Keratinocyte (primary cell): ENCODE measurements around the gene LIN28B. TPM values are rescaled to one million over a fixed set of nuclear protein-coding genes. Genes with fewer than 3 reads are reported as not detected.

Source experiments
- DNase-seq: peaks from one replicate; pipeline ENCODE4 v3.0.0-alpha.2; 2011; ENCODE audit warnings: low read depth, missing footprints, low spot score
- FAIRE-seq: peaks from 2 replicates; lab custom pipeline; 2011; peaks lifted over from hg19 to GRCh38; lab: Jason Lieb, UNC
- H2AFZ ChIP-seq: 2 replicates; pipeline ENCODE4 v1.6.0; 2012; ENCODE audit warnings: low read length, control low read depth, inconsistent platforms; ENCODE audit not compliant: control insufficient read depth
- H3K27ac ChIP-seq: 2 replicates; pipeline ENCODE4 v1.5.1; 2011; ENCODE audit warnings: low read length; ENCODE audit not compliant: control insufficient read depth, insufficient read depth
- H3K27me3 ChIP-seq: 3 replicates; pipeline ENCODE4 v1.6.0; 2011; ENCODE audit warnings: low read length; ENCODE audit not compliant: control insufficient read depth, insufficient read depth; ENCODE audit errors: extremely low read depth
- H3K36me3 ChIP-seq, 2 experiments: 2 replicates in 1 of 2; 3 replicates in 1 of 2; pipeline ENCODE4 v1.5.1; 2011; ENCODE audit warnings: low read length in 2 of 2, mild to moderate bottlenecking in 1 of 2; ENCODE audit not compliant: control insufficient read depth in 2 of 2, insufficient read depth in 2 of 2; ENCODE audit errors: extremely low read depth in 1 of 2
- H3K4me1 ChIP-seq: 3 replicates; pipeline ENCODE4 v1.5.1; 2011; ENCODE audit warnings: low read length; ENCODE audit not compliant: control insufficient read depth, insufficient read depth; ENCODE audit errors: extremely low read depth
- H3K4me2 ChIP-seq: 3 replicates; pipeline ENCODE4 v1.6.0; 2011; ENCODE audit warnings: low read depth, low read length; ENCODE audit not compliant: control insufficient read depth, insufficient read depth; ENCODE audit errors: extremely low read depth
- H3K4me3 ChIP-seq, 3 experiments: fragments of 200-600 bp in 1 of 3; sonication (generic) in 1 of 3; 2 replicates in 2 of 3; 3 replicates in 1 of 3; pipeline ENCODE4 v1.5.1; 2011 to 2016; ENCODE audit warnings: low read length in 3 of 3, mild to moderate bottlenecking in 3 of 3, control low read depth in 2 of 3, inconsistent platforms in 1 of 3, low read depth in 1 of 3, mixed read lengths in 1 of 3, mixed run types in 1 of 3, moderate library complexity in 1 of 3; ENCODE audit not compliant: control insufficient read depth in 2 of 3, insufficient read depth in 2 of 3; ENCODE audit errors: extremely low read depth in 1 of 3
- H3K79me2 ChIP-seq: 2 replicates; pipeline ENCODE4 v1.6.0; 2012; ENCODE audit warnings: low read length; ENCODE audit not compliant: control insufficient read depth, insufficient read depth
- H3K9ac ChIP-seq: 3 replicates; pipeline ENCODE4 v1.6.0; 2011; ENCODE audit warnings: low read length; ENCODE audit not compliant: control insufficient read depth, insufficient read depth; ENCODE audit errors: extremely low read depth
- H3K9me1 ChIP-seq: 3 replicates; pipeline ENCODE4 v1.6.0; 2011; ENCODE audit warnings: low read length; ENCODE audit not compliant: control insufficient read depth, insufficient read depth; ENCODE audit errors: extremely low read depth
- H3K9me3 ChIP-seq: 2 replicates; pipeline ENCODE4 v1.5.1; 2012; ENCODE audit warnings: low read depth, low read length; ENCODE audit not compliant: control insufficient read depth
- H4K20me1 ChIP-seq: 3 replicates; pipeline ENCODE4 v1.6.0; 2011; ENCODE audit warnings: low read length; ENCODE audit not compliant: control insufficient read depth, insufficient read depth; ENCODE audit errors: extremely low read depth
- CTCF ChIP-seq, 3 experiments: IDR thresholded peaks in 1 of 3; conservative IDR thresholded peaks in 1 of 3; optimal IDR thresholded peaks in 1 of 3; 2 replicates in 2 of 3; 3 replicates in 1 of 3; pipeline versions ENCODE3 to v1.5.1; 2011; ENCODE audit warnings: low read length in 3 of 3, mild to moderate bottlenecking in 3 of 3, moderate library complexity in 2 of 3, control low read depth in 1 of 3, inconsistent platforms in 1 of 3; ENCODE audit not compliant: insufficient read depth in 2 of 3; ENCODE audit errors: extremely low read depth in 1 of 3
- EZH2 ChIP-seq: IDR thresholded peaks from one replicate; pipeline ENCODE4 v1.6.1; 2012; ENCODE audit warnings: inconsistent platforms, mild to moderate bottlenecking, low read length, moderate library complexity
- dilution Hi-C: fragments of 300-500 bp; cut with MboI; formaldehyde crosslinking; loops from one replicate; pipeline ENCODE4 v1.7.0; 2020; ENCODE audit warnings: low sequenced_read_pairs; ENCODE audit not compliant: extremely low pct_ligation_motif_present
- polyA plus RNA-seq, 5 experiments: library from polyadenylated mRNA; depleted of rRNA in 3 of 5; stranded (reverse) in 3 of 5; stranded (forward) in 1 of 5; unstranded in 1 of 5; fragments of >200 nt; gene quantifications; 1 replicate in 1 of 5; 2 replicates in 3 of 5; 3 replicates in 1 of 5; pipeline versions ENCODE4 v1.2.1 to v1.2.3, GENCODE V29; 2011 to 2012; ENCODE audit warnings: missing spikeins in 2 of 5, low read depth in 1 of 5, low replicate concordance in 1 of 5

Gene LIN28B
- polyA plus RNA-seq, 1 donor (not counting 4 experiments of a cell fraction or from before 2014, with no cell fraction given): not detected

GRCh38 chr6:105108631-105109262, 151.8 kb downstream of the LIN28B start:
- no peaks in the 10 kb centered on the region for H3K79me2 ChIP-seq
- no peak for TF ChIP-seq EZH2
- TF ChIP-seq CTCF (optimal IDR thresholded peaks at IDR 0.05 in 1 of 3, IDR thresholded peaks at IDR 0.05 in 1 of 3, conservative IDR thresholded peaks at IDR 0.05 in 1 of 3; ENCODE audit: extremely low read depth in 1 of 3, insufficient read depth in 2 of 3, low read length in 3 of 3): no peak
- no peaks in the 10 kb centered on the region for H4K20me1 ChIP-seq
- no peak overlapping the region for H3K4me3 ChIP-seq
- H3K9ac ChIP-seq: no peak overlapping the region
- H3K9me3 ChIP-seq: no peaks in the 10 kb centered on the region
- H3K36me3 ChIP-seq: no peaks in the 10 kb centered on the region
- no peak overlapping the region for H2AFZ ChIP-seq
- H3K9me1 ChIP-seq: no peaks in the 10 kb centered on the region
- no peaks in the 10 kb centered on the region for H3K4me1 ChIP-seq
- dilution Hi-C loops: no loop called here
- no peak for FAIRE-seq
- no peak for DNase-seq
- H3K27me3 ChIP-seq: no peaks in the 10 kb centered on the region
- H3K27ac ChIP-seq: no peak overlapping the region
- no peak overlapping the region for H3K4me2 ChIP-seq

DNA sequence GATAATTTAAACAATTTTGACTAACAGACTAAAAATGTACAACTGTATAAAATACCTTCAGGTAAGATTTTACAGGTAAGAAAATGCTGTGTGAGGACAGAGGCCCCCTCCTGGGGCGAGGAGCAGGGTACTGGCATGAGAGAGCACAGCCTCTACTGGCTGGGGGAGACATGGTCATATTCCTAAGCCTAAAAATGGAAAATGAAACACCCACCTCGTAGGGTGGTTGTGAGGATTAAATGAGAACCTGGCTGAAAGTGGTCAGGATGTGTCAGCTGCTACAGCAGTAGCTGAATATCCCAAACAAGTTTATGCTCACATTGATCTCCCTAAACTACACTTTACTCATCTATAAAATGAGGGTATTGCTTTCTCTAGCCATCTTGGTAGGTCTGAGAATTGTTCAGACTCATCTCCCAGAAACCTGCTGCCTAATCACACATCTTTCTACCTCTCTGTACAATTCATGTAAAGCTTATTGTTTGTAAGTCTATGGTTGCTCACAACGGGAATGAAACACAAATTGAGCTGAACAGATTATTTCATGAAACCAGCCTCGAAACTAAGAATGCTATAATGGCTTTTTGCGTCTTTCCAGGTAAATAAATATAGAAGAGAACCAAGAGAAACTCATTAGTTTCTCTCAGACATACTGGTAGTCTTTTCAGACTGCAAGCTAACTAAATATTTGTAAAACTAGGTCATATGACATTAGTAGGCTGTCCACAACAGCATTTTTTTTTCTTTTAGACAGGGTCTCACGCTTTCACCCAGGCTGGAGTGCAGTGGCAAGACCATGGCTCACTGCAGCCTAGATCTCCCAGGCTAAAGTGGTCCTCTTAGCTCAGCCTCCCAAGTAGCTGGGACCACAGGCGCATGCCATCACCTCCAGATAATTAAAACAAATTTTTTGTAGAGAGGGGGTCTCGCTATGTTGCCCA, 153.3 kb downstream of the LIN28B start:
- no peak for FAIRE-seq
- dilution Hi-C loops: no loop called here

More for the DNA sequence above, 153.3 kb downstream of the LIN28B start:
- Histone ChIP-seq H3K4me3 (no peak overlapping the region), H3K4me1 (no peaks in the 10 kb centered on the region), H2AFZ (no peak overlapping the region), H3K9me3 (no peaks in the 10 kb centered on the region), H3K4me2 (no peak overlapping the region), H3K36me3 (no peaks in the 10 kb centered on the region), H3K79me2 (no peaks in the 10 kb centered on the region), H3K27me3 (no peaks in the 10 kb centered on the region), H3K9me1 (no peaks in the 10 kb centered on the region), H3K27ac (no peak overlapping the region), H3K9ac (no peak overlapping the region), H4K20me1 (no peaks in the 10 kb centered on the region)
- TF ChIP-seq EZH2 (no peak), CTCF (optimal IDR thresholded peaks at IDR 0.05 in 1 of 3, IDR thresholded peaks at IDR 0.05 in 1 of 3, conservative IDR thresholded peaks at IDR 0.05 in 1 of 3; ENCODE audit: extremely low read depth in 1 of 3, insufficient read depth in 2 of 3, low read length in 3 of 3) (no peak)
- no peak for DNase-seq
